Measurements from ENCODE around the gene AADACL2. TPM values are rescaled to one million over a fixed set of nuclear protein-coding genes. Genes with fewer than 3 reads are reported as not detected.

AADACL2 gene
- total RNA-seq (not detected), total RNA-seq (0 to 0.15 (median 0) reads per million in 172 experiments)
- not detected for polyA plus RNA-seq (2013, experiment 1 of 2)
- polyA plus RNA-seq (2013, experiment 2 of 2), result not detected

- no peak for DNase-seq
- ChIA-PET POLR2A (no interaction called here), CTCF (no interaction called here)
- Mint-ChIP-seq H3K27ac (no peak within 1 kb of the TSS), H3K36me3 (ENCODE audit: low read depth) (no peaks in the 10 kb centered on the region), H3K27me3 (peaks cover 12% of the 10 kb centered on the region), H3K9me3 (peaks cover 5% of the 10 kb centered on the region), H3K4me3 (no peak within 1 kb of the TSS), H3K4me1 (ENCODE audit: low read depth) (no peaks in the 10 kb centered on the region)
- no peak within 1 kb of the TSS for H3K27ac ChIP-seq (ENCODE audit: low read depth in 1 of 2, low read length in 2 of 2)
- H3K9me3 ChIP-seq (ENCODE audit: control insufficient read depth in 1 of 2, insufficient read depth in 1 of 2, low read length in 2 of 2), result no peaks in the 10 kb centered on the region
- intact Hi-C loops (cut with DNase I, micrococcal nuclease), result no loop called here
- no peaks in the 10 kb centered on the region for H3K4me1 ChIP-seq (ENCODE audit: insufficient read depth, low read length)
- no peak for ATAC-seq (ENCODE audit: poor library complexity)
- H3K36me3 ChIP-seq (ENCODE audit: insufficient read depth, low read length), result no peaks in the 10 kb centered on the region
- no peak within 1 kb of the TSS for H3K4me3 ChIP-seq (ENCODE audit: low read length)
- H3K27me3 ChIP-seq (ENCODE audit: control insufficient read depth in 1 of 2, insufficient read depth in 2 of 2, low read length in 2 of 2), result no peaks in the 10 kb centered on the region
- no peak for TF ChIP-seq CTCF (IDR thresholded peaks at IDR 0.05)
These were observed at the start of gene AADACL2 for GRCh38 chr3:151733613-151734012. Gene AADACL2, plus strand, starts transcription at chr3:151733927. Its CDS starts 109 bp downstream, at chr3:151734036.

- DNase-seq (no peak), ATAC-seq (ENCODE audit: poor library complexity) (no peak)
- Histone ChIP-seq H3K36me3 (ENCODE audit: insufficient read depth, low read length) (no peaks in the 10 kb centered on the region), H3K4me3 (ENCODE audit: low read length) (no peak overlapping the region), H3K9me3 (ENCODE audit: control insufficient read depth in 1 of 2, insufficient read depth in 1 of 2, low read length in 2 of 2) (no peaks in the 10 kb centered on the region), H3K27ac (ENCODE audit: low read depth in 1 of 2, low read length in 2 of 2) (no peak overlapping the region), H3K4me1 (ENCODE audit: insufficient read depth, low read length) (no peaks in the 10 kb centered on the region), H3K27me3 (ENCODE audit: control insufficient read depth in 1 of 2, insufficient read depth in 2 of 2, low read length in 2 of 2) (peaks cover 0 to 3% of the 10 kb centered on the region in 2 experiments)
- POLR2A ChIA-PET, result no interaction called here
- Mint-ChIP-seq H3K9me3 (no peaks in the 10 kb centered on the region), H3K27me3 (no peaks in the 10 kb centered on the region), H3K36me3 (ENCODE audit: low read depth) (no peaks in the 10 kb centered on the region), H3K27ac (no peak overlapping the region), H3K4me3 (no peak overlapping the region), H3K4me1 (ENCODE audit: low read depth) (no peaks in the 10 kb centered on the region)
- intact Hi-C loops (cut with DNase I, micrococcal nuclease), result no loop called here
- no peak for TF ChIP-seq CTCF (IDR thresholded peaks at IDR 0.05)
- CTCF ChIA-PET, result no interaction called here
These were observed 49.6 kb upstream of the AADACL2 start for GRCh38 chr3:151684094-151684493.

DNA sequence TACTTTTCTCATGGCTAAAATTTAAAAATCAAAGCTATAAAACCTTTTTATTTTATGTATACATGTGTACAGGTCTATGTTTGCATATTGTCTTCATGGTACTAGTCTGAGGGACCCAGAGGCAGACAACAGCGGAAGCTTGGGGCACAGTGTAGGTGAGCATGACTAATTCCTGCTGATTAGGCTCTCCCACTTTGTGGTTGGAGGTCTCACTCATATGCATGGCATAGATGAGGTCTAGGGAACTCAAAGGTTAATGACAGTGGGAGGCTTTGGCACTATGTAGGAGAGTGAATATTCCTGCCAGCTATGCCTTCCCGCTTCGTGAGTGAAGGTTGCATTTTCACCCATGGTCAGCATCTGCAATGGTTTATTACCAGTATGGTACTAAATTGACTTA lies 47.5 kb upstream of the AADACL2 start:
- H3K4me3 ChIP-seq (ENCODE audit: low read length), result no peak overlapping the region
- ChIA-PET CTCF (no interaction called here), POLR2A (no interaction called here)
- no peaks in the 10 kb centered on the region for H3K36me3 Mint-ChIP-seq (ENCODE audit: low read depth)
- ATAC-seq (ENCODE audit: poor library complexity), result no peak
- DNase-seq, result no peak
- no peaks in the 10 kb centered on the region for H3K4me1 ChIP-seq (ENCODE audit: insufficient read depth, low read length)
- H3K9me3 Mint-ChIP-seq, result no peaks in the 10 kb centered on the region
- no peaks in the 10 kb centered on the region for H3K4me1 Mint-ChIP-seq (ENCODE audit: low read depth)
- no peaks in the 10 kb centered on the region for H3K27me3 ChIP-seq (ENCODE audit: control insufficient read depth in 1 of 2, insufficient read depth in 2 of 2, low read length in 2 of 2)
- H3K36me3 ChIP-seq (ENCODE audit: insufficient read depth, low read length), result no peaks in the 10 kb centered on the region
- no peak overlapping the region for H3K27ac Mint-ChIP-seq
- no peak for TF ChIP-seq CTCF (IDR thresholded peaks at IDR 0.05)
- intact Hi-C loops (cut with DNase I, micrococcal nuclease), result no loop called here
- no peak overlapping the region for H3K4me3 Mint-ChIP-seq
- no peaks in the 10 kb centered on the region for H3K9me3 ChIP-seq (ENCODE audit: control insufficient read depth in 1 of 2, insufficient read depth in 1 of 2, low read length in 2 of 2)
- H3K27ac ChIP-seq (ENCODE audit: low read depth in 1 of 2, low read length in 2 of 2), result no peak overlapping the region
- H3K27me3 Mint-ChIP-seq, result no peaks in the 10 kb centered on the region
